Superior temporal gyrus (tissue), 1 donor: ENCODE data around the gene DMAC2L.
A peak's percentile ranks its signal among the peaks of the same experiment; 100 is the strongest.

Experiments used
- DNase-seq: peaks from one replicate; pipeline ENCODE4 v3.0.0-alpha.2; 2016; ENCODE audit errors: extremely low spot score

DMAC2L gene

GRCh38 chr14:50321009-50321660 lies 9.0 kb downstream of the DMAC2L start:
- peak; percentile 95 for DNase-seq

GRCh38 chr14:50331596-50331995 lies 19.5 kb downstream of the DMAC2L start:
- no peak for DNase-seq

GRCh38 chr14:50333014-50333509 lies 20.9 kb downstream of the DMAC2L start:
- DNase-seq = no peak

GRCh38 chr14:50334211-50334610 lies 22.1 kb downstream of the DMAC2L start:
- no peak for DNase-seq

GRCh38 chr14:50335389-50335788 lies 23.3 kb downstream of the DMAC2L start:
- DNase-seq = peak; percentile 95

GRCh38 chr14:50335989-50336824 lies 24.1 kb downstream of the DMAC2L start:
- peak; percentile 78 for DNase-seq

- no peak for DNase-seq
Measured at GRCh38 chr14:50338587-50338986, 26.5 kb downstream of the DMAC2L start.

GRCh38 chr14:50339178-50339804 lies 27.2 kb downstream of the DMAC2L start:
- no peak for DNase-seq

GRCh38 chr14:50340045-50340444 lies 27.9 kb downstream of the DMAC2L start:
- DNase-seq = no peak

GRCh38 chr14:50340963-50341362 lies 28.8 kb downstream of the DMAC2L start:
- no peak for DNase-seq

GRCh38 chr14:50342221-50343078 lies 30.3 kb downstream of the DMAC2L start:
- DNase-seq = peak; percentile 87

- DNase-seq = peak; percentile 51
Measured at GRCh38 chr14:50343434-50343833, 31.3 kb downstream of the DMAC2L start.

GRCh38 chr14:50344116-50344775 lies 32.1 kb downstream of the DMAC2L start:
- DNase-seq = no peak

GRCh38 chr14:50344876-50345563 lies 32.9 kb downstream of the DMAC2L start:
- peak; percentile 61 for DNase-seq

GRCh38 chr14:50345846-50346422 lies 33.8 kb downstream of the DMAC2L start:
- no peak for DNase-seq

- peak; percentile 14 for DNase-seq
Measured at GRCh38 chr14:50347521-50347920, 35.4 kb downstream of the DMAC2L start.

GRCh38 chr14:50348933-50349332 lies 36.8 kb downstream of the DMAC2L start:
- peak; percentile 68 for DNase-seq

GRCh38 chr14:50350975-50351374 lies 38.9 kb downstream of the DMAC2L start:
- DNase-seq = no peak

GRCh38 chr14:50352584-50352983 lies 40.5 kb downstream of the DMAC2L start:
- no peak for DNase-seq

GRCh38 chr14:50353126-50353525 lies 41.0 kb downstream of the DMAC2L start:
- DNase-seq = no peak
